ENCODE results near the gene CLEC2L. TPM values are rescaled to one million over a fixed set of nuclear protein-coding genes. Genes with fewer than 3 reads are reported as not detected.
A peak's percentile ranks its signal among the peaks of the same experiment; 100 is the strongest.

CLEC2L gene
- polyA plus RNA-seq, 3 donors: not detected

DNA sequence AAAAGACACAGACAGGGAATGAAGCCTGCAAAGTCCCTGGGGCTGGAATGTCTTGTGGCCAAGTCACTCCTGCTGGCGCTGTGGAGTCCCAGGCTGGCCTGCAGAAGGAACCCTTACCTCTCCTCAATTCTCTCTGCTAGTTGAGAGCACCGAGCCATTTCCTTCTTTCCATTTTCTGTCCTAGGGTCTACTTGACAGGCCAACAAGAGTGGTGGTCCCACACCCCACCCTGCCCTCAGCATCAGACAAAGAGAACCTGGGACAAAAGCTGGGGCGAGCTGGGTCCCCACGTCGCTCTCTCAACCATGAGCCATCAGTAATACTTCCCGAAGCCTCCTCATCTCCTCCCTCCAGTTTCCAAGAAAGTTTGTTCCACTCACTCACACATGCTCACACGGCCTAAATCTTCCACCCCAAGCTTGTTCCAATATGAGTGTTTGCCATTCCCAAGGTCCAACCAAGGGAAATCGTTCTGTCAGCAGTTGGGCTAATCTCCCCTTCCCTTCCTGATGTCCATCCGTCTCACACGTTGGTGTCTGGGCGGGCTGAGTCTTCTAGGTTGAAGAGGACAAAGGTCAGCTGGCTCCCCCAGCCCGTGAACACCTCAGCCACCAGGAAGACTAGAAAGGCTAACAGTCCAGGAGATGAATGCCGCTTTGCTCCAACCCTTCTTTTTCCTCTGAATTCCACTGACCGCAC, 44.3 kb downstream of the CLEC2L start:
- intact Hi-C loops (cut with micrococcal nuclease): no loop called here
- H3K4me2 ChIP-seq (replicated peaks; ENCODE audit: extremely low read depth, low read length, poor library complexity, severe bottlenecking): no peak overlapping the region
- Mint-ChIP-seq H3K4me1 (peaks cover 27% of the 10 kb centered on the region), H3K36me3 (peaks cover 54 to 79% of the 10 kb centered on the region in 2 donors), H3K9me3 (no peaks in the 10 kb centered on the region), H3K27me3 (ENCODE audit: low read depth in 3 of 3) (peaks cover 0 to 2% (median 0%) of the 10 kb centered on the region in 3 donors), H3K4me3 (no peak overlapping the region), H3K27ac (peak overlapping the region in 1 of 7 donors; percentile 24)
- peaks cover 5 to 12% of the 10 kb centered on the region in 2 donors for H3K4me1 ChIP-seq (ENCODE audit: control insufficient read depth in 1 of 2, insufficient read depth in 2 of 2, low read length in 2 of 2)
- H3K9me3 ChIP-seq (replicated peaks in 1 of 2; ENCODE audit: control insufficient read depth in 1 of 2, insufficient read depth in 1 of 2, low read length in 2 of 2): no peaks in the 10 kb centered on the region
- H3K9ac ChIP-seq (ENCODE audit: insufficient read depth, low read length, poor library complexity, severe bottlenecking): no peak overlapping the region
- no peaks in the 10 kb centered on the region for H3K79me2 ChIP-seq (ENCODE audit: insufficient read depth, low read length)
- DNase-seq: no peak
- no peak overlapping the region for H3K4me3 ChIP-seq (replicated peaks in 1 of 3; ENCODE audit: low read depth in 2 of 3, low read length in 3 of 3)
- TF ChIP-seq, protein P1, sequence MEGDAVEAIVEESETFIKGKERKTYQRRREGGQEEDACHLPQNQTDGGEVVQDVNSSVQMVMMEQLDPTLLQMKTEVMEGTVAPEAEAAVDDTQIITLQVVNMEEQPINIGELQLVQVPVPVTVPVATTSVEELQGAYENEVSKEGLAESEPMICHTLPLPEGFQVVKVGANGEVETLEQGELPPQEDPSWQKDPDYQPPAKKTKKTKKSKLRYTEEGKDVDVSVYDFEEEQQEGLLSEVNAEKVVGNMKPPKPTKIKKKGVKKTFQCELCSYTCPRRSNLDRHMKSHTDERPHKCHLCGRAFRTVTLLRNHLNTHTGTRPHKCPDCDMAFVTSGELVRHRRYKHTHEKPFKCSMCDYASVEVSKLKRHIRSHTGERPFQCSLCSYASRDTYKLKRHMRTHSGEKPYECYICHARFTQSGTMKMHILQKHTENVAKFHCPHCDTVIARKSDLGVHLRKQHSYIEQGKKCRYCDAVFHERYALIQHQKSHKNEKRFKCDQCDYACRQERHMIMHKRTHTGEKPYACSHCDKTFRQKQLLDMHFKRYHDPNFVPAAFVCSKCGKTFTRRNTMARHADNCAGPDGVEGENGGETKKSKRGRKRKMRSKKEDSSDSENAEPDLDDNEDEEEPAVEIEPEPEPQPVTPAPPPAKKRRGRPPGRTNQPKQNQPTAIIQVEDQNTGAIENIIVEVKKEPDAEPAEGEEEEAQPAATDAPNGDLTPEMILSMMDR (IDR thresholded peaks at IDR 0.05): no peak
- no peaks in the 10 kb centered on the region for H3K27me3 ChIP-seq (ENCODE audit: control insufficient read depth in 2 of 2, insufficient read depth in 2 of 2, low read length in 2 of 2)
- no peak overlapping the region for H3K27ac ChIP-seq (ENCODE audit: low read depth in 1 of 2, low read length in 2 of 2)
- H3K36me3 ChIP-seq (replicated peaks in 1 of 2; ENCODE audit: control insufficient read depth in 1 of 2, insufficient read depth in 2 of 2, low read length in 2 of 2): peaks cover 38 to 67% of the 10 kb centered on the region in 2 donors
- no peak overlapping the region for H2AFZ ChIP-seq (ENCODE audit: insufficient read depth, low read depth, low read length, poor library complexity, severe bottlenecking)
- 97% methylated on average over 14 of the region's 14 CpGs for WGBS (ENCODE audit: insufficient coverage)
- peaks cover 6% of the 10 kb centered on the region for H4K20me1 ChIP-seq (ENCODE audit: insufficient read depth, low read length)

DNA sequence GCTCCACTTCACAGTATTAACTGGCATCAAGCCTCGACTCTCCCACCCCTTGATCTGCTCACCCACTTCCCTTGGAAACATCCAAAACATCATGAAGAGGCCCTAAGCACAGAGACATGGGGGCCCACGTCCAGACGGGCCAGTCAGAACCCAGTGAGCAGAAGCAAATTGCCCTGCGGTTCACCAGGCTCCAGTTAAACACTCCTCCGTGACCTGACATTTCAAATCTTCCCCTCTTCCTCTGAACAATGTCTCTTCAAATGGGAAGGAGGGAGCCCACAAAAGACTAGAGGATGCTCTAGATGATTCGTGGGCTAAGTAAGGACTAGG, 44.8 kb downstream of the CLEC2L start:
- H3K4me2 ChIP-seq (replicated peaks; ENCODE audit: extremely low read depth, low read length, poor library complexity, severe bottlenecking): no peak overlapping the region
- no peak overlapping the region for H3K4me3 ChIP-seq (replicated peaks in 1 of 3; ENCODE audit: low read depth in 2 of 3, low read length in 3 of 3)
- TF ChIP-seq, protein P1 (IDR thresholded peaks at IDR 0.05): no peak
- H3K79me2 ChIP-seq (ENCODE audit: insufficient read depth, low read length): no peaks in the 10 kb centered on the region
- no peak overlapping the region for H3K9ac ChIP-seq (ENCODE audit: insufficient read depth, low read length, poor library complexity, severe bottlenecking)
- intact Hi-C loops (cut with micrococcal nuclease): no loop called here
- Mint-ChIP-seq H3K4me3 (no peak overlapping the region), H3K36me3 (peaks cover 58 to 79% of the 10 kb centered on the region in 2 donors), H3K27me3 (ENCODE audit: low read depth in 3 of 3) (no peaks in the 10 kb centered on the region), H3K9me3 (no peaks in the 10 kb centered on the region), H3K27ac (no peak overlapping the region), H3K4me1 (peaks cover 22% of the 10 kb centered on the region)
- H2AFZ ChIP-seq (ENCODE audit: insufficient read depth, low read depth, low read length, poor library complexity, severe bottlenecking): no peak overlapping the region
- no peak for DNase-seq
- H3K36me3 ChIP-seq (replicated peaks in 1 of 2; ENCODE audit: control insufficient read depth in 1 of 2, insufficient read depth in 2 of 2, low read length in 2 of 2): peaks cover 42 to 72% of the 10 kb centered on the region in 2 donors
- no peaks in the 10 kb centered on the region for H3K27me3 ChIP-seq (ENCODE audit: control insufficient read depth in 2 of 2, insufficient read depth in 2 of 2, low read length in 2 of 2)
- peaks cover 1 to 7% of the 10 kb centered on the region in 2 donors for H3K4me1 ChIP-seq (ENCODE audit: control insufficient read depth in 1 of 2, insufficient read depth in 2 of 2, low read length in 2 of 2)
- peaks cover 5% of the 10 kb centered on the region for H4K20me1 ChIP-seq (ENCODE audit: insufficient read depth, low read length)
- H3K27ac ChIP-seq (ENCODE audit: low read depth in 1 of 2, low read length in 2 of 2): no peak overlapping the region
- 93% methylated on average over 6 of the region's 6 CpGs for WGBS (ENCODE audit: insufficient coverage)
- no peaks in the 10 kb centered on the region for H3K9me3 ChIP-seq (replicated peaks in 1 of 2; ENCODE audit: control insufficient read depth in 1 of 2, insufficient read depth in 1 of 2, low read length in 2 of 2)
